HG02571 (cell line): ENCODE results near the gene MELTF.

Experiments
- ATAC-seq: cut with Tn5 transposase; IDR thresholded peaks from one replicate; pipeline ENCODE4 v1.9.1; 2021; ENCODE audit warnings: mild to moderate bottlenecking, moderate library complexity; ENCODE audit not compliant: unreplicated experiment

The MELTF gene

GRCh38 chr3:196995027-196995426 is 34.6 kb downstream of the MELTF start:
- no peak for ATAC-seq

GRCh38 chr3:196994056-196994455 is 35.6 kb downstream of the MELTF start:
- ATAC-seq = no peak

GRCh38 chr3:196992461-196993065 is 37.1 kb downstream of the MELTF start:
- no peak for ATAC-seq

- no peak for ATAC-seq
Observed at GRCh38 chr3:196991581-196992460, 37.8 kb downstream of the MELTF start.

- no peak for ATAC-seq
Observed at GRCh38 chr3:196990601-196991007, 39.0 kb downstream of the MELTF start.

- no peak for ATAC-seq
Observed at GRCh38 chr3:196989721-196990262, 39.8 kb downstream of the MELTF start.

- no peak for ATAC-seq
Observed at GRCh38 chr3:196988241-196989029, 41.2 kb downstream of the MELTF start.

GRCh38 chr3:196987022-196987421 is 42.6 kb downstream of the MELTF start:
- ATAC-seq = no peak

GRCh38 chr3:196985954-196986885 is 43.4 kb downstream of the MELTF start:
- ATAC-seq = no peak

GRCh38 chr3:196985298-196985697 is 44.3 kb downstream of the MELTF start:
- ATAC-seq = no peak

- ATAC-seq = no peak
Observed at GRCh38 chr3:196983186-196983585, 46.4 kb downstream of the MELTF start.

- no peak for ATAC-seq
Observed at GRCh38 chr3:196981657-196982056, 48.0 kb downstream of the MELTF start.

GRCh38 chr3:196979545-196979944 is 50.1 kb downstream of the MELTF start:
- ATAC-seq = no peak

GRCh38 chr3:196976941-196977340 is 52.7 kb downstream of the MELTF start:
- ATAC-seq = no peak

GRCh38 chr3:196975349-196975748 is 54.3 kb downstream of the MELTF start:
- no peak for ATAC-seq

GRCh38 chr3:196974661-196975060 is 55.0 kb downstream of the MELTF start:
- no peak for ATAC-seq

- ATAC-seq = no peak
Observed at GRCh38 chr3:196971094-196971698, 58.4 kb downstream of the MELTF start.

GRCh38 chr3:196970547-196971093 is 59.0 kb downstream of the MELTF start:
- no peak for ATAC-seq
